GM12878 (cell line): ENCODE measurements around the gene EHD1. TPM values are rescaled to one million over a fixed set of nuclear protein-coding genes. Genes with fewer than 3 reads are reported as not detected.

Source experiments
- ATAC-seq: fragments of 200-7000 bp; cut with Tn5 transposase; 3 replicates; pipeline ENCODE4 v1.9.1; 2020; ENCODE audit warnings: mild to moderate bottlenecking, moderate library complexity
- BruUV-seq: library from RNA; stranded (reverse); fragments of 400-500 nt; replicated peaks from 2 replicates; lab custom pipeline; 2021; lab: Mats Ljungman, UMichigan
- CTCF ChIA-PET: fragments of 300-600 bp; sonication (Branson Sonifier 250); formaldehyde crosslinking; extraction: SDS; loops from one replicate; lab custom pipeline; 2021; ENCODE audit warnings: inconsistent platforms; lab: Yijun Ruan, JAX
- POLR2A ChIA-PET: fragments of 350-600 bp; formaldehyde crosslinking; extraction: SDS; loops from one replicate; lab custom pipeline; 2021; ENCODE audit warnings: inconsistent platforms; lab: Charles Lee
- RAD21 ChIA-PET: fragments of 300-600 bp; sonication (Branson Sonifier 250); formaldehyde crosslinking; loops from one replicate; lab custom pipeline; 2023; ENCODE audit warnings: antibody characterized with exemption; ENCODE audit not compliant: unreplicated experiment; lab: Charles Lee
- SMC1A ChIA-PET: fragments of 300-600 bp; sonication (Branson Sonifier 250); formaldehyde crosslinking; loops from one replicate; lab custom pipeline; 2023; ENCODE audit not compliant: unreplicated experiment, uncharacterized antibody; lab: Charles Lee
- DNase-seq: peaks from one replicate; pipeline ENCODE4 v3.0.0-alpha.2; 2011; ENCODE audit warnings: low read depth, low spot score
- FAIRE-seq: peaks from 3 replicates; lab custom pipeline; 2011; peaks lifted over from hg19 to GRCh38; lab: Jason Lieb, UNC
- H2AFZ ChIP-seq: 2 replicates; pipeline ENCODE4 v1.6.0; 2011; ENCODE audit warnings: low read depth, low read length, control low read depth; ENCODE audit not compliant: control insufficient read depth
- H3K27ac ChIP-seq: 2 replicates; pipeline ENCODE4 v1.5.1; 2011; ENCODE audit warnings: control low read depth; ENCODE audit not compliant: control insufficient read depth, insufficient read depth
- H3K27me3 ChIP-seq, 2 experiments: replicated peaks in 1 of 2; 2 replicates each; pipeline versions ENCODE4 v1.6.0 to v1.6.1; 2011; ENCODE audit warnings: low read length in 1 of 2; ENCODE audit not compliant: control insufficient read depth in 2 of 2, insufficient read depth in 2 of 2
- H3K36me3 ChIP-seq, 2 experiments: 2 replicates each; pipeline ENCODE4 v1.5.1; 2011; ENCODE audit warnings: low read length in 1 of 2; ENCODE audit not compliant: control insufficient read depth in 2 of 2, insufficient read depth in 2 of 2
- H3K4me1 ChIP-seq: 2 replicates; pipeline ENCODE4 v1.6.1; 2011; ENCODE audit warnings: mild to moderate bottlenecking, low read length, moderate library complexity, mixed read lengths; ENCODE audit not compliant: control insufficient read depth, insufficient read depth
- H3K4me2 ChIP-seq: 2 replicates; pipeline ENCODE4 v1.6.0; 2011; ENCODE audit warnings: control low read depth; ENCODE audit not compliant: control insufficient read depth, insufficient read depth
- H3K4me3 ChIP-seq: fragments of 200-600 bp; sonication (generic); 2 replicates; pipeline ENCODE4 v1.5.1; 2016
- H3K79me2 ChIP-seq: 2 replicates; pipeline ENCODE4 v1.6.0; 2011; ENCODE audit warnings: low read length; ENCODE audit not compliant: control insufficient read depth, insufficient read depth
- H3K9ac ChIP-seq: 2 replicates; pipeline ENCODE4 v1.8.0; 2011; ENCODE audit warnings: low read length, control low read depth, mixed read lengths; ENCODE audit not compliant: control insufficient read depth, insufficient read depth
- H3K9me3 ChIP-seq: replicated peaks from 3 replicates; pipeline ENCODE4 v1.5.1; 2011; ENCODE audit warnings: mild to moderate bottlenecking, low read length; ENCODE audit not compliant: control insufficient read depth, insufficient read depth
- H4K20me1 ChIP-seq: 2 replicates; pipeline ENCODE4 v1.6.0; 2011; ENCODE audit not compliant: control insufficient read depth, insufficient read depth
- BHLHE40 ChIP-seq, 2 experiments: fragments of 450-650 bp in 1 of 2; IDR thresholded peaks; 2 replicates each; pipeline ENCODE4 v1.6.1; 2011 to 2017; ENCODE audit warnings: low read depth in 2 of 2, borderline replicate concordance in 1 of 2, improper control_type of control experiment in 1 of 2, low read length in 1 of 2, mild to moderate bottlenecking in 1 of 2
- GATAD2B ChIP-seq: fragments of 450-650 bp; conservative IDR thresholded peaks from 2 replicates; pipeline ENCODE4 v1.6.1; 2017; ENCODE audit warnings: low read depth, mild to moderate bottlenecking, moderate library complexity
- HDAC6 ChIP-seq: fragments of 200-600 bp; sonication (generic); IDR thresholded peaks from one replicate; pipeline ENCODE4 v1.8.0; 2017; ENCODE audit warnings: antibody characterized with exemption; ENCODE audit not compliant: unreplicated experiment
- HDGF ChIP-seq: fragments of 450-650 bp; IDR thresholded peaks from 2 replicates; pipeline ENCODE4 v1.6.1; 2016; ENCODE audit warnings: antibody characterized with exemption
- MEF2B ChIP-seq: fragments of 450-650 bp; IDR thresholded peaks from 2 replicates; pipeline ENCODE4 v1.6.1; 2018; ENCODE audit warnings: mild to moderate bottlenecking, moderate library complexity; ENCODE audit not compliant: partially characterized antibody, poor library complexity, severe bottlenecking
- NKRF ChIP-seq: fragments of 450-650 bp; conservative IDR thresholded peaks from 2 replicates; pipeline ENCODE4 v1.6.1; 2017; ENCODE audit warnings: mild to moderate bottlenecking, moderate library complexity
- NR2C1 ChIP-seq: fragments of 450-650 bp; IDR thresholded peaks from 2 replicates; pipeline ENCODE4 v1.6.1; 2017; ENCODE audit warnings: antibody characterized with exemption, mild to moderate bottlenecking, moderate library complexity
- NR2F1 ChIP-seq: fragments of 450-650 bp; conservative IDR thresholded peaks from 2 replicates; pipeline ENCODE4 v1.6.1; 2017; ENCODE audit warnings: mild to moderate bottlenecking
- RAD21 ChIP-seq: IDR thresholded peaks from 2 replicates; pipeline ENCODE4 v1.6.1; 2011; ENCODE audit warnings: mild to moderate bottlenecking, low read depth, low read length, moderate library complexity; ENCODE audit not compliant: insufficient read depth
- RELA ChIP-seq: fragments of 450-650 bp; IDR thresholded peaks from 2 replicates; pipeline ENCODE4 v1.8.0; 2014; ENCODE audit warnings: borderline replicate concordance; ENCODE audit not compliant: partially characterized antibody
- SKIL ChIP-seq: fragments of 450-650 bp; IDR thresholded peaks from 2 replicates; pipeline ENCODE4 v1.6.1; 2017; ENCODE audit warnings: mild to moderate bottlenecking, low read depth, inconsistent platforms; ENCODE audit not compliant: poor library complexity, severe bottlenecking
- SMC3 ChIP-seq: IDR thresholded peaks from 2 replicates; pipeline ENCODE4 v1.6.1; 2011; ENCODE audit warnings: low read length, improper control_type of control experiment, borderline replicate concordance
- SREBF1 ChIP-seq: IDR thresholded peaks from 2 replicates; pipeline ENCODE4 v1.6.1; 2012; ENCODE audit warnings: mild to moderate bottlenecking, low read length
- WGBS: methylation state at CpG from one replicate; pipeline ENCODE4 v1.1.6; 2016; ENCODE audit warnings: low lambda C conversion rate; ENCODE audit not compliant: insufficient replicate concordance, insufficient coverage; ENCODE audit errors: missing lambda C conversion rate; 5-methylcytosine and 5-hydroxymethylcytosine counted together
- in situ Hi-C: fragments of 300-500 bp; cut with MboI; formaldehyde crosslinking; loops from 9 replicates; pipeline ENCODE4 v1.14.3; 2018; ENCODE audit warnings: mixed read lengths
- intact Hi-C: fragments of 100-400 bp; cut with micrococcal nuclease; formaldehyde crosslinking; loops from one replicate; pipeline ENCODE4 v1.14.2; 2022; ENCODE audit not compliant: unreplicated experiment
- polyA plus RNA-seq, 11 experiments: library from polyadenylated mRNA; depleted of rRNA in 4 of 11; unstranded in 6 of 11; stranded (reverse) in 5 of 11; fragments of >200 nt; fragmentation: Nextera tagmentation in 4 of 11; fragmentation: Illumina TruSeq in 1 of 11; extraction: Ambion mirVana in 4 of 11; extraction: Trizol in 1 of 11; gene quantifications; 1 replicate in 1 of 11; 2 replicates in 10 of 11; pipeline versions ENCODE4 v1.2.1 to v1.2.3, GENCODE V29; 2011 to 2016; ENCODE audit warnings: inconsistent platforms in 2 of 11, missing spikeins in 2 of 11, low read depth in 1 of 11
- total RNA-seq, 4 experiments: library from RNA; depleted of rRNA in 3 of 4; stranded (reverse); fragments of >200 nt in 3 of 4; fragmentation: Illumina TruSeq in 1 of 4; extraction: Trizol in 1 of 4; gene quantifications; 2 replicates each; pipeline versions ENCODE4 v1.2.1 to v1.2.3, GENCODE V29; 2013 to 2021

EHD1 gene
- total and polyA plus RNA-seq, 10 of the 15 experiments (the other 5 are each of a cell fraction or from before 2014, with no cell fraction given) = 1.0 to 165 (median 66.5) TPM

DNA sequence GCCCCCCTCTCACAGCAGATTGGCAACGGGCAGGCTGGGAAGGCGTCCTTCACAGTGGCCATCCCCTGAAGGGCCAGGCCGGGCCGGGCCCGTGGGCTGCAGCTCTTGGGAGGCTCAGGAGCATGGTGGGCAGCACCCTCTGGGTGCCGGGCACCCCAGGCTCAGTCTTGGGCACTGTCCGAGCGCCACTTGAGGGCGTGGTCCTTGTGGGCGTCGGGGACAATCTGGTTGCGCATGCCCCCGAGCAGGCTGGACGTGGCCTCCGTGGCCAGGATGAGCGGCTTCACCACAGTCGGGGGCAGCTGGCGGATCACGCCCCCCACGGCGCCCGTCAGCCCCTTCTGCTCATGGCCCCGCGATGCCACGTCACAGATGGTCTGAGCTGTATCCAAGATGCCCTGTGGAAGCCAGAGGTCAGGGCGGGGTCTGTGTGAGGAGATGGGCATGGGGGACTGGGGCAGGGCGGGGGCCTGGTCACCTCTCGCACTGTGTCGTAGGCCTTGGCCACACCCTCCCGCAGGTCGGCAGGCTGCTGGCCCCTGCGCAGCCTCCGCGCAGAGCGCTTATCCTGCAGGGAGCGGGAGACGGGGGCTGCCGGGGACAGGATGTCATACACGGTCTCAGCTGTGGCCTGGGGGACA is 16.5 kb upstream of the EHD1 start (continued):
- no peak for TF ChIP-seq MEF2B
- TF ChIP-seq, all 136 proteins: peak for 0

DNA sequence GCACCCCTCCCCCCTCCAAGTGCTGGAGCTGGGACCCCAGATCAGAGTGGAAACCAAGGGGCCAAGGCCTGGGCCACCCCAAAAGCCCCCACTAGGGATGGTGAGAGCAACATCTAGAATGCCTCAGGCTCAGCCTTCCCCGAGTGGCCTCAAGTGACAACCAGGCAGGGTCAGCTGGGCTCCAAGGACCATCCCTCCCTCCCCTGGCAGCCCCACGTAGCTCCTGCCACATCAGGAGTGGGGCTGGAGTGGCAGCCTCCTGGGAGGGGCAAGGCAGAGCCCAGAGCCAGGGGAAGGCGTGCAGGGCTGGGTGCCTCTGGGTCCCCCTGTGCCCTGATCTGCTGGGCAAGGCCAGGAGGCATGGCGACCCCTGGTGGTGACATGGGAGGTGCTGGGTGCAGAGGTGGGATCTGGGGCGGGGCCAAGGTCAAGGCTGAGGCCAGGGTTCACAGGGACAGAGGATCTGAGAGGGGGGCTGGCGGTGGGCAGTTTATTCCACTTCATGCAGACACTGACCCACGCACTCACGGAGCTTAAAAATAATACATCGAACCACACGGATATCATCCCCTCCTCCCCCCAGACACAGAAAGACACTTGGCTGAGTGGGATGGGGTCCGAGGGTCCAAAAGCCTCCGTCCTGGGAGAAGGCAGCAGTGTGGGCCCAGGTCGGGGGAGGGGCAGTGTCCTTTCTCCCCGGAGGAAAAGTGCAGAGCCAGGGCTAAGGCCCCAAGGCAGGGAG is 15.8 kb upstream of the EHD1 start:
- ATAC-seq (peak; percentile 97), FAIRE-seq (peak; percentile 75), DNase-seq (no peak)
- no peaks in the 10 kb centered on the region for H3K27me3 ChIP-seq
- ChIA-PET CTCF (interaction anchor here (0.6 to 30.0 kb wide), 12 partner anchors 10 to 254 kb away, joined by 3 to 1208 read pairs (median 4); partner anchors contain the start of genes CDC42BPG and EHD1), SMC1A (interaction anchor here (0.9 to 7.2 kb wide), 12 partner anchors 14 to 103 kb away, joined by 3 to 138 read pairs (median 4); no protein-coding TSS in a partner anchor), RAD21 (interaction anchor here (0.8 to 5.7 kb wide), 11 partner anchors 12 to 103 kb away, joined by 3 to 101 read pairs (median 4); partner anchors contain the start of gene BATF2), POLR2A (interaction anchor here (1.0 to 1.7 kb wide), 3 partner anchors 15 to 45 kb away, joined by 3 to 5 read pairs (median 4); no protein-coding TSS in a partner anchor)
- H3K36me3 ChIP-seq = peaks cover 0 to 3% of the 10 kb centered on the region in 2 experiments; a peak in 1 of 4 replicates
- WGBS = 20% methylated on average over 14 of the region's 14 CpGs
- BruUV-seq = no TSS peak
- in situ Hi-C loops (loop anchor here (5.0 kb wide), 1 partner anchor 47 kb away; no protein-coding TSS in a partner anchor), intact Hi-C loops (loop anchor here (1.0 kb wide), 1 partner anchor 47 kb away; no protein-coding TSS in a partner anchor)
- H3K79me2 ChIP-seq = no peaks in the 10 kb centered on the region
- H3K9ac ChIP-seq = no peak overlapping the region
- H3K4me2 ChIP-seq = no peak overlapping the region
- no peaks in the 10 kb centered on the region; the same call in 1 of the 2 replicates for H3K4me1 ChIP-seq
- H2AFZ ChIP-seq = no peak overlapping the region
- H3K4me3 ChIP-seq = no peak overlapping the region
- H3K9me3 ChIP-seq = no peaks in the 10 kb centered on the region
- no peaks in the 10 kb centered on the region for H4K20me1 ChIP-seq
- H3K27ac ChIP-seq = no peak overlapping the region
- TF ChIP-seq NR2F1 (peak; percentile 93), BHLHE40 (IDR thresholded peaks at IDR 0.05; ENCODE audit: borderline replicate concordance in 1 of 2, low read depth in 2 of 2, low read length in 1 of 2) (peak in 1 of 2 experiments; percentile 61; a peak in 1 of 4 replicates), SMC3 (peak; percentile 99), GATAD2B (0 out of 2 replicates have a peak, but pooled peaks have one; percentile 35), RELA (peak; percentile 24), SKIL (no peak), HDAC6 (no peak), HDGF (peak; percentile 91), SREBF1 (no peak), NR2C1 (peak; percentile 34; the same call in 1 of the 2 replicates), NKRF (no peak), RAD21 (peak; percentile 94)
